GM10266 (cell line): ENCODE measurements around the gene NTN4.

Experiments used
- DNase-seq: peaks from one replicate; pipeline ENCODE4 v3.0.0; 2012; ENCODE audit errors: extremely low spot score
- TF ChIP-seq, protein P1 (sequence below): IDR thresholded peaks from 2 replicates; pipeline ENCODE4 v1.5.1; 2012; ENCODE audit warnings: mild to moderate bottlenecking, low read depth; ENCODE audit not compliant: control insufficient read depth, insufficient read depth; ENCODE audit errors: missing control alignments

The NTN4 gene

DNA sequence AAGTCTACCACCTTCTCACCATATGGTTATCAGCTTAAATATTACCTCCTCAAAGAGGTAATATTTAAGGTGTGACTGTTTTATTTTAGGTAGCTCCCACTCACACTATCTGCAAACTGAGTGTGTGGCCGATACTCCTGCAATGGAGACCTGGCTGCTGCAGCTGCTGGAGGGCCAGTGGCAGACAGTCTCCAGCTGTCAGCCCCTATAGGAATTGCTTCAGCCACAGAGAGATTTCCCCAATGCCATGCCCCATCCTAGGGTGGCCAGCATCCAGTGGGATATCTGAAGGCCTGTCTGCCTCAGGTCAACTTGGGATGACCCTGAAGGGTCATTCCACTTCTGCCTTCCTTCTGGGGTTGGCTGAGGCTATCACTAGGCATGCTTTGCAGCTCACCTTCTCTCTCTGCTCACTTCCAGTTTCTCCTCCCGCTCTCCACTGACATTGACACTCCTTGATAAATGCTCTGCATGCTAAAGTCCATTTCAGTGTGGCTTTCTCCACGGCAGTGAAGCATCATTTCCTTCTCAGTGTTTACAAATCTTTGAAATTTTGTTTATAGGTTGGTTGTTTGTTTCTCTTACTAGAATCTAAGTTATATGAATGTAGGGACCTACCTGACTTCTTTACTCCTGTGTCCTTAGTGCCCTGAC lies 149.1 kb downstream of the NTN4 start:
- no peak for DNase-seq
- TF ChIP-seq, protein P1, sequence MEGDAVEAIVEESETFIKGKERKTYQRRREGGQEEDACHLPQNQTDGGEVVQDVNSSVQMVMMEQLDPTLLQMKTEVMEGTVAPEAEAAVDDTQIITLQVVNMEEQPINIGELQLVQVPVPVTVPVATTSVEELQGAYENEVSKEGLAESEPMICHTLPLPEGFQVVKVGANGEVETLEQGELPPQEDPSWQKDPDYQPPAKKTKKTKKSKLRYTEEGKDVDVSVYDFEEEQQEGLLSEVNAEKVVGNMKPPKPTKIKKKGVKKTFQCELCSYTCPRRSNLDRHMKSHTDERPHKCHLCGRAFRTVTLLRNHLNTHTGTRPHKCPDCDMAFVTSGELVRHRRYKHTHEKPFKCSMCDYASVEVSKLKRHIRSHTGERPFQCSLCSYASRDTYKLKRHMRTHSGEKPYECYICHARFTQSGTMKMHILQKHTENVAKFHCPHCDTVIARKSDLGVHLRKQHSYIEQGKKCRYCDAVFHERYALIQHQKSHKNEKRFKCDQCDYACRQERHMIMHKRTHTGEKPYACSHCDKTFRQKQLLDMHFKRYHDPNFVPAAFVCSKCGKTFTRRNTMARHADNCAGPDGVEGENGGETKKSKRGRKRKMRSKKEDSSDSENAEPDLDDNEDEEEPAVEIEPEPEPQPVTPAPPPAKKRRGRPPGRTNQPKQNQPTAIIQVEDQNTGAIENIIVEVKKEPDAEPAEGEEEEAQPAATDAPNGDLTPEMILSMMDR, result no peak

DNA sequence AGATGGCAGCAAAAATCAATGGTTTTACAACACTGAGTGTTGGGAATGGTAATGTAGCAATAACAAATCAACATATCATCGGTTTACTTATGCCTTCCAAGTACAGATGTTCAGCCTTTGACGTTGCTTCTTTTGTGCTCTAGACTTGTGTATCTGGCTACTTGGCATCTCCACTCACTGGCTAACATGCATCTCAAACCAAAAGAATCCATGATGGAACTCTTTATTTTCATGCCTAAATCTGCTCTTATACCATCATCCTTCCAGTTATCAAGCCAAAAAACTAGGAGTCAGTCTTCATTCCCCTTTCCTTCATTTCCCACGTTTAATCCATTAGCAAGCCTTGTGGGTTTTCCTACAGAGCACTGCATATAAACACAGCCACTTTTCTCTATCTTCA lies 150.0 kb downstream of the NTN4 start:
- TF ChIP-seq, protein P1, result no peak

DNA sequence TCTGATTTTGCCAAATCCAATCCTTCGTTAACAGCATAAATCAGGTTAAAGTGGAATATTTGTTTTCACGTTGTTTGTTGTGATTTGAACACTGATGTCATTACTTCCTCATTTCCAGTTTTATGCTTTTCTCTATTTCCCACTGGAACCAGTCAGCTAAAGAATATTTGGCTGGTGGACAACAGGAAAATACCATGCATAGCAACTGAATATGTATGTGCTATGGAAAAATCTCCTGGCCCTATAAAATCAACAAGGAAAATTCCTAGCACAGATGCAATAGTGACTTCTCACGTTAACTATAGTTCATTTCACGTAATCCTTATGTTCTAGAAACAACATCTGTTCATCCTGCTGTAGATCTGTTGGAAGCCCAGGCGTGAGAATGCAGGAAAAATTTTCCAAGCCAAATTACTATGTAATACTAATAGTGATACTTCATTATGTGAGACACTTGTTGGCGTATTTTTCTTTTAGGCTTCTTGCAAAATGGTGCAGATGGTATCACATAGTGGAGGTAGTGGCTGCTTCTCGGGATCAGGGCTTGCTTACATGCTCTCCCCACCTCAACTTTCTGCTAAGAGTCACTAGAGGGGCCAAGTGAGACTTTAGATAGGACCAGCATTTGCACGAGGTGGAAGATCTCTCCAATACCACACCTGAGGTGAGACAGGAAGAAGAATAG lies 153.0 kb downstream of the NTN4 start:
- no peak for DNase-seq
- TF ChIP-seq, protein P1, result no peak

More for the DNA sequence above, 150.0 kb downstream of the NTN4 start:
- no peak for DNase-seq

DNA sequence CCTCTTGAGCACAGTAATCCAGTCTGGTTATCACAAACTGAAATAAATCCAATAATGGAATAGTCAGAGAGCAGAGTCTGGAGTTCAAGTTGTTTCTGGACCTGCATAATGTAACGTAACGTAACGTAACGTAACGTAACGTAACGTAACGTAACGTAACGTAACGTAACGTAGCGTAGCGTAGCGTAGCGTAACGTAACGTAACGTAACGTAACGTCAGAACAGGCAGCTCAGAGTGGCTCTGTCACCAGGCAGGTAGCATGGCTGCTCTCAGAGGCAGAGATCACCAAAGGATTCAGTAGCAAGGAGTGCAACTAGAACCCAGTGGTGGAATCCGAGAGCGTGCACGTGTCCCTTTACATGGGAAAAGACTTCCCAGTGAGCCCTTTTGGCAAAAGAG lies 153.6 kb downstream of the NTN4 start:
- DNase-seq, result no peak
- TF ChIP-seq, protein P1, result no peak

DNA sequence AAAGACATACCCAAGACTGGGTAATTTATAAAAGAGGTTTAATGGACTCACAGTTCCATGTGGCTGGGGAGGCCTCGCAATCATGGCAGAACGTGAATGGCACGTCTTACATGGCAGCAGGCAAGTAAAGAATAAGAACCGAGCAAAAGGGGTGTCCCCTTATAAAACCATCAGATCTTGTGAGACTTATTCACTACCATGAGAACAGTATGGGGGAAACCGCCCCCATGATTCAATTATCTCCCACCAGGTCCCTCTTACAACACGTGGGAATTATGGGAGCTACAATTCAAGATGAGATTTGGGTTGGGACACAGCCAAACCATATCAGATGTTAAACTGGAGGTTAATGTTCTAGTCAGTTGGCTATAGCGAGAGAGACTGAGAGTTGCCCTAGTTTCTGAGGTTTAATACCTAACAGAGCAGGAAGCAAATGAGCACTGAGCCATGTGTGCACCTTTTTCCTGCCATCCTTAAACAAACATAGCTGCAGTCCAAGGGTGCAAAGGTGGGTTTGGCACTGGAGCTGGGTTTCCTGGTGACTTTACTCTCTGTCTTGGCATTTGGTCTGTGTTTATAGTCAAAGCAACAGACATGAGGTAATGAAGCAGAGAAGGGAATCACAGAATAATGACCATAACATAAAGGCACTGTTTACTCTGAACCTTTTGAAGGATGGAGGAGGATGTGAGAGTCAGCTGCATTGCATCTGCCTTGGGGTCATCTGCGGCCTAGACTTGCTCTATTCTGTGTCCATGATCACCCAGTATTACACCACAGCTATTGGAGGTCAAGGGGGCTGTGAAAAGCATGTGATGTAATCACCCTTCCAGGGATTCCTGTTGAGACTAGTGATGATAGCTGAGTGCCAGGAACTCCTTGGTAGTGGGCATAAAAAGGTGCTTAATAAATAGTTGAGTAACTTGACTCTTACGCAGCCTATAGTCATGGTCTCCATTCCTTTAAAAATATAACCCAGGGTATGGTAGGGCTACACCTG lies 155.6 kb downstream of the NTN4 start:
- DNase-seq, result no peak
- TF ChIP-seq, protein P1, result no peak

DNA sequence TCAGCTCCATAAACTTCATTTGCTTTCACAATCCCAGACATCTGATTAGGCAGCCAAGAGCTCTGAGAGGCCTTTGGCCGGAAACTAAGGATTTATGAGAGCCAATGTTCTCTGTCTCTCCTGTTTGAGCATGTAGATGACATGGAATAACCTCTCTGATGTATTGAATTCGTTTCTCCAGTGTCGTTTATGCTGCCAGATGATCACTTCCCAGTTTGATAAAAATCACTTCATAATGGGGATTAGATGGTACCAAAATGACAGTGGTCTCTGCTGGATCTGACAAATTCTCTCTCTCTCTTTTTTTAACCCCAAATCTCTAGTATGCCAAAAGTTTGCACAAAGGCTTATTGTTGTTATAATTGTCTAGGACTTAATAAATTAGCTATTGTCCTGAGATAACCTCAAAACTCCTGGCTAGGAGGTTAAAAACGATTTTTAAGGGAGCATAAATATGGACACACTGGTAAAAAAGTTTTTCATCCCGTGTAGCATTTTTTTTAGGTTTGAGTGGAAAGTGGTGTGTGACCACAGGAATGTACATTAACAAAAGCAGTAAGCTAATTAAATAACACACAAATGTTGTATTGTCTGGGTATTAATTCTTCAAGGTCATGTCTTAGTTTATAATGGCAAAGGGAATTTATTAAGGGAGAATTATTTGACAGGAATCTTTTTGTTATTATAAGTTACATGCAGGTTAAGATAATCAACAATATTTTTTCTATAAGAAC lies 156.7 kb downstream of the NTN4 start:
- no peak for DNase-seq
- TF ChIP-seq, protein P1, result no peak
